ENCODE data around the gene ZBED3.

Gene ZBED3

DNA sequence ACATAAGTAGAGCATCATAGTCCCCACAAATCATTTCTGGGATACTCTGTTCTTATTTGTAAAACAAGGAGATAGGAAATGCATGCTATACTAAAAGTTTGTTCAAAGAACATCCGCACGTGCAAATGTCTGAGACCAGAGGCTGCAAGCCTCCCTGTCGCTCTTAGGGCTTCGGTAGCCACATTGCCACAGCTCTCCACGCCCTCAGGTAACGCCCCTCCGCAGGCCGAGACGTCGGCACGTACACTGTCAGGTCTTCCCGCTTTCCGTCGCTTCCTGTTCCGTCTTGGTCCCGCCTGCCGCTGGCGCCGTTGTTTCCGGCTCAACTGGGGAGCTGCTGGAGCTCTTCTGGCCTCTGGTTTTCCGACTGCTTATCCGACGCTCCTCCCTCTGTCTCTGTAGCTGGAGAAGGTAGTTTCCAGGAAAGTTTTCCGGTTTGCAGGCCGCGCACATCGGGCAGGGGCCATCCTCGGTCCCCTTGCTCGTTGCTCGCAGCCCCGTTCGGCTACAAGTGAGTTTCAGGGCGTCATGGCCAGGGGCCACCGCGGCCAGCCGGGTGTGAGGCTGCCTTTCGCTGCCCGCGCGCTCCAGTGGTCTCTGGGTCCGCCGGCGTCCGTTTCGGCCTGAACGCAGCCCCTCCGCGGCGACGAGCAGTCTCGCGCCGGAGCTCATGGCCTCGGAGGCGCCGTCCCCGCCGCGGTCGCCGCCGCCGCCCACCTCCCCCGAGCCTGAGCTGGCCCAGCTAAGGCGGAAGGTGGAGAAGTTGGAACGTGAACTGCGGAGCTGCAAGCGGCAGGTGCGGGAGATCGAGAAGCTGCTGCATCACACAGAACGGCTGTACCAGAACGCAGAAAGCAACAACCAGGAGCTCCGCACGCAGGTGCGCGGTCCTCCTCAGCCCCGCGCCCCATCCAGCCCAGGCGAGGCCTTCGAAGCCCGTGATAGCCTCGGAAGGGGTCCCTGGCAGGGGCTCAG, 56.7 kb downstream of the ZBED3 start, which contains the start of gene AGGF1:
Gene AGGF1 (plus strand): TSS at position 308 of the 975 bp plus-strand sequence. CDS start 363 bp downstream, at position 671.
- no peaks in the 10 kb centered on the region for H3K27me3 ChIP-seq (replicated peaks; ENCODE audit: control insufficient read depth, insufficient read depth, low read length)
- H3K36me3 ChIP-seq (ENCODE audit: control insufficient read depth, insufficient read depth, low read length) = no peaks in the 10 kb centered on the region
- peak within 1 kb of the TSS; percentile 94 for H3K4me3 ChIP-seq (replicated peaks; ENCODE audit: low read depth, low read length)
- no peak for TF ChIP-seq CTCF (IDR thresholded peaks at IDR 0.05; ENCODE audit: insufficient read depth, low read length, poor library complexity, severe bottlenecking)
- peak; percentile 90 for DNase-seq (ENCODE audit: extremely low read depth, insufficient read length)

DNA sequence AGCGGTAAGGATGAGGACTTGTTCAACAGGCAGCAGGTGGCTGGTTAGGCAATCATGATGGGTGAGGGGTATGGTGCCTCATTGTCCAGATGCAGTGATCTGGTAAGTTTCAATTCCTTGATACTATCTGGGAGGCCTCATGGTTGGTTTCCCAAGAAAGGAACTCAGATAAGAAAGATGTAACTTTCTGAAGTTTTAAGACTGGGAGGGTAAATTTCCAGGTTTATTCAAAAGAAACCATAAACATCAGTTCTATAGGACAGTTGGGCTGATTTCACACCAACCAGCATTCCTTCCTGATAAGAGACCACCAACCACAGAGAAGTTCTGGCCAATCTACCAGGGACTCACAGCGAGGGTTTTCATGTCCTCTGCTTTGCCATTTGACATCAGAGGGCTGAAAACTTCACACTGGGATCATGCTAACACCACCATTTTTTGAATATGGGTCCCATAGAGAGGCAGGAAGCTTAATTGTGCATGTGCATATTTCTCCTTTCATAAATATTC, 57.7 kb downstream of the ZBED3 start:
- Histone ChIP-seq H3K27me3 (replicated peaks; ENCODE audit: control insufficient read depth, insufficient read depth, low read length) (no peaks in the 10 kb centered on the region), H3K4me3 (replicated peaks; ENCODE audit: low read depth, low read length) (no peak overlapping the region), H3K36me3 (ENCODE audit: control insufficient read depth, insufficient read depth, low read length) (no peaks in the 10 kb centered on the region)
- no peak for TF ChIP-seq CTCF (IDR thresholded peaks at IDR 0.05; ENCODE audit: insufficient read depth, low read length, poor library complexity, severe bottlenecking)
- no peak for DNase-seq (ENCODE audit: extremely low read depth, insufficient read length)

DNA sequence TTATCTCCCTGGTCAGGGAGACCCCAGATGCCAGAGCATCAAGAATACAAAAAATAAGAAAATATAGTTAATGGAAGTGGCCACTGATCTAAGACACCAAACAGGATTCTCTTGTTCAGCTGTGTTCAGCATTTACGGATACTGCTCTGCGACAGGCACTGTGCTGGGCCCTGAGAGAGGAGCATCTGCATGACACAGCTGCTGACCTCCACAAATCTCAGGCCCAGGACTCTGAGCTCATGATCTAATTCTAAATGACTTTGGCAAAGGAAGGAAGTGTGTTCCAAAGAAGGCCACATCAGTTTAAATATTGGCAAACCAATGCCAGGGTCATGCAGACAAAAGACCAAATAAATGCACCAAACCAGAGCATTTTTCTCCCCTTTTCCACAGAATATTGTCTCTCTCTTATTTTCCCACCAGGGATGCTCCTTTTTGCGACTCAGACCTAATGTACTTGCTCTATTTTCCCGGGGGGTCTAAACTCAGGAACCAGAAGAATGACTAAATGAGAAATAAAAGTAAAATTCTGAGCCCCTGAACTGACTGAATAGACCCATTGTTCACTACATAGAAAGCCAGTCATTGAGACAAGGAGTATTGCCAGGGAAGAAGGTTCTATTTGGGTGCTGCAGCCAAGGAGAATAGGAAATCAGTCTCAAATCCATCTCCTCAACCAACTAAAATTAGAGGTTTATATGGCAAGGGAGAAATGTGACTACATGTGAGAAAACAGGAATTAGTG, 58.3 kb downstream of the ZBED3 start:
- Histone ChIP-seq H3K4me3 (replicated peaks; ENCODE audit: low read depth, low read length) (no peak overlapping the region), H3K36me3 (ENCODE audit: control insufficient read depth, insufficient read depth, low read length) (no peaks in the 10 kb centered on the region), H3K27me3 (replicated peaks; ENCODE audit: control insufficient read depth, insufficient read depth, low read length) (no peaks in the 10 kb centered on the region)
- TF ChIP-seq CTCF (IDR thresholded peaks at IDR 0.05; ENCODE audit: insufficient read depth, low read length, poor library complexity, severe bottlenecking) = no peak
- DNase-seq (ENCODE audit: extremely low read depth, insufficient read length) = no peak

- TF ChIP-seq CTCF (IDR thresholded peaks at IDR 0.05; ENCODE audit: insufficient read depth, low read length, poor library complexity, severe bottlenecking) = no peak
- Histone ChIP-seq H3K36me3 (ENCODE audit: control insufficient read depth, insufficient read depth, low read length) (no peaks in the 10 kb centered on the region), H3K27me3 (replicated peaks; ENCODE audit: control insufficient read depth, insufficient read depth, low read length) (no peaks in the 10 kb centered on the region), H3K4me3 (replicated peaks; ENCODE audit: low read depth, low read length) (no peak overlapping the region)
- DNase-seq (ENCODE audit: extremely low read depth, insufficient read length) = no peak
Observed at GRCh38 chr5:77024490-77024889, 62.6 kb downstream of the ZBED3 start.

DNA sequence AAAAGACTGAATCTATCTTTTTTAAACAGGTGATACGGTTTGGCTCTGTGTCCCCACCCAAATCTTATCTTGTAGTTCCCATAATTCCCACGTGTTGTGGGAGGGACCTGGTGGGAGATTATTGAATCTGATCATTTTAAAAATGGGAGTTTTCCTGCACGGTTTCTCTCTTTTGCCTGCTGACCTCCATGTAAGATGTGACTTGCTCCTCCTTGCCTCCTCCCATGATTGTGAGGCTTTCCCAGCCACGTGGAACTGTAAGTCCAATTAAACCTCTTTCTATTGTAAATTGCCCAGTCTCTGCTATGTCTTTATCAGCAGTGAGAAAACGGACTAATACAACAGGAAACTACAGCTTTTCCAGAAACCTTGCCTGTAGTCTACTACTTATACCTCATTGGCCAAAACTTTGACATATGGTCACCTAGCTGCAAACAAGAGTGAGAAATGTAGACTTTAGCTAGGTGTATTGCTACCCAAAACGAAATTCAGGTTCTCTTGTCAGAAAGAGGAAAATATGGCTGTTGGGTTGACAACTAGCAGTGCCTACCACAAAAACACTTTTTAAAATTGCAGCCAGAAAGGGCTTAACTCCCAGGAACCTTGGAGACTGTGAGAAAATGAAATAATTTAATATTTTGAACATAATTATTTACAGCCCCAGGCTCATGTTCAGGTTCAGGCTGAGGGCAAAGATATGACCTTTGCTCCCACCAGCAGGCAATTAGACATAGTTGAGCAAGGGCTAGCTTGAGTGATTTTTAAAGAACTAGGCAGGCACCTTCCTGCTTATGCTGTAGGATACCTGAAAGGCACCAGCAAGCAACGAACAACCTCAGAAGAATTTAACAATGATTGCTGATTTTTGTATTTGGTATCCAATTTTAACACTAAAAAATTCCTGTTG, 64.3 kb downstream of the ZBED3 start:
- H3K4me3 ChIP-seq (replicated peaks; ENCODE audit: low read depth, low read length) = no peak overlapping the region
- no peak for TF ChIP-seq CTCF (IDR thresholded peaks at IDR 0.05; ENCODE audit: insufficient read depth, low read length, poor library complexity, severe bottlenecking)
- no peak for DNase-seq (ENCODE audit: extremely low read depth, insufficient read length)
- no peaks in the 10 kb centered on the region for H3K36me3 ChIP-seq (ENCODE audit: control insufficient read depth, insufficient read depth, low read length)
- no peaks in the 10 kb centered on the region for H3K27me3 ChIP-seq (replicated peaks; ENCODE audit: control insufficient read depth, insufficient read depth, low read length)

All from GM06990 (cell line).